Endothelial cell of umbilical vein (primary cell): ENCODE data around the gene MED27. TPM values are rescaled to one million over a fixed set of nuclear protein-coding genes. Genes with fewer than 3 reads are reported as not detected.

Experiments
- BruUV-seq: library from RNA; stranded (reverse); fragments of 400-500 nt; replicated peaks from 2 replicates; lab custom pipeline; 2021; lab: Mats Ljungman, UMichigan
- CTCF ChIA-PET: fragments of 300-600, 350-600 bp; sonication (Branson Sonifier 250); formaldehyde crosslinking; loops from one replicate; lab custom pipeline; 2021; ENCODE audit warnings: antibody characterized with exemption, inconsistent platforms; lab: Charles Lee
- POLR2A ChIA-PET: fragments of 300-600, 350-600 bp; sonication (Branson Sonifier 250); formaldehyde crosslinking; loops from one replicate; lab custom pipeline; 2021; ENCODE audit warnings: antibody characterized with exemption, inconsistent platforms; lab: Charles Lee
- DNase-seq: peaks from one replicate; pipeline ENCODE4 v3.0.0-alpha.2; 2011; ENCODE audit warnings: low read depth, low spot score
- FAIRE-seq: peaks from 2 replicates; lab custom pipeline; 2011; peaks lifted over from hg19 to GRCh38; lab: Jason Lieb, UNC
- H2AFZ ChIP-seq: 2 replicates; pipeline ENCODE4 v1.6.0; 2012; ENCODE audit warnings: low read depth, low read length, control low read depth, inconsistent platforms
- H3K27ac ChIP-seq: 2 replicates; pipeline ENCODE4 v1.5.1; 2011; ENCODE audit warnings: low read depth, mild to moderate bottlenecking, control low read depth, low read length, moderate library complexity; ENCODE audit not compliant: insufficient read depth
- H3K27me3 ChIP-seq, 2 experiments: 2 replicates each; pipeline versions ENCODE4 v1.6.0 to v1.6.1; 2011; ENCODE audit warnings: low read length in 2 of 2, mixed read lengths in 1 of 2; ENCODE audit not compliant: control insufficient read depth in 2 of 2, insufficient read depth in 2 of 2
- H3K36me3 ChIP-seq, 2 experiments: 2 replicates in 1 of 2; 3 replicates in 1 of 2; pipeline ENCODE4 v1.5.1; 2011; ENCODE audit warnings: low read length in 2 of 2, mild to moderate bottlenecking in 1 of 2, moderate library complexity in 1 of 2; ENCODE audit not compliant: control insufficient read depth in 2 of 2, insufficient read depth in 2 of 2; ENCODE audit errors: extremely low read depth in 1 of 2
- H3K4me1 ChIP-seq: 3 replicates; pipeline ENCODE4 v1.5.1; 2011; ENCODE audit warnings: mild to moderate bottlenecking, low read length; ENCODE audit not compliant: control insufficient read depth, insufficient read depth; ENCODE audit errors: extremely low read depth
- H3K4me2 ChIP-seq: 2 replicates; pipeline ENCODE4 v1.6.1; 2011; ENCODE audit warnings: low read length, control low read depth, mixed read lengths; ENCODE audit not compliant: insufficient read depth
- H3K4me3 ChIP-seq, 3 experiments: fragments of 200-600 bp in 1 of 3; sonication (generic), shearing (Covaris generic) in 1 of 3; replicated peaks in 1 of 3; 2 replicates each; pipeline ENCODE4 v1.5.1; 2011 to 2016; ENCODE audit warnings: control low read depth in 3 of 3, low read length in 3 of 3, mild to moderate bottlenecking in 2 of 3, inconsistent platforms in 1 of 3, low read depth in 1 of 3, moderate library complexity in 1 of 3; ENCODE audit not compliant: insufficient read depth in 1 of 3
- H3K79me2 ChIP-seq: 2 replicates; pipeline ENCODE4 v1.6.0; 2012; ENCODE audit warnings: low read length, inconsistent platforms; ENCODE audit not compliant: control insufficient read depth, insufficient read depth
- H3K9ac ChIP-seq: replicated peaks from 2 replicates; pipeline ENCODE3; 2011; ENCODE audit warnings: low read length, control low read depth; ENCODE audit not compliant: insufficient read depth; ENCODE audit errors: extremely low read depth
- H3K9me1 ChIP-seq: replicated peaks from 3 replicates; pipeline ENCODE4 v1.6.0; 2011; ENCODE audit warnings: mild to moderate bottlenecking, low read length; ENCODE audit not compliant: control insufficient read depth, insufficient read depth; ENCODE audit errors: extremely low read depth
- H3K9me3 ChIP-seq: replicated peaks from 2 replicates; pipeline ENCODE4 v1.5.1; 2012; ENCODE audit warnings: low read length, inconsistent platforms; ENCODE audit not compliant: control insufficient read depth, insufficient read depth
- H4K20me1 ChIP-seq: replicated peaks from 2 replicates; pipeline ENCODE3; 2011; ENCODE audit warnings: mild to moderate bottlenecking, low read length; ENCODE audit not compliant: control insufficient read depth, insufficient read depth; ENCODE audit errors: extremely low read depth
- EZH2 ChIP-seq: IDR thresholded peaks from 2 replicates; pipeline ENCODE4 v1.6.1; 2012; ENCODE audit warnings: borderline replicate concordance, low read depth, mild to moderate bottlenecking, moderate library complexity, low read length, inconsistent platforms; ENCODE audit not compliant: severe bottlenecking
- FOS ChIP-seq: IDR thresholded peaks from 2 replicates; pipeline ENCODE4 v1.6.1; 2011; ENCODE audit warnings: mild to moderate bottlenecking, low read length, moderate library complexity, borderline replicate concordance; ENCODE audit not compliant: insufficient read depth
- GATA2 ChIP-seq: IDR thresholded peaks from 2 replicates; pipeline ENCODE4 v1.7.0; 2011; ENCODE audit warnings: low read depth, mild to moderate bottlenecking, moderate library complexity, mixed read lengths, low read length; ENCODE audit not compliant: insufficient read length, insufficient read depth
- JUN ChIP-seq: IDR thresholded peaks from 2 replicates; pipeline ENCODE4 v1.6.1; 2011; ENCODE audit warnings: borderline replicate concordance, low read depth; ENCODE audit not compliant: insufficient read length, insufficient read depth
- MAX ChIP-seq: IDR thresholded peaks from 2 replicates; pipeline ENCODE4 v1.6.1; 2011; ENCODE audit not compliant: insufficient read depth, insufficient read length
- MYC ChIP-seq: IDR thresholded peaks from one replicate; pipeline ENCODE4 v1.6.1; 2011; ENCODE audit warnings: mild to moderate bottlenecking, low read depth, low read length
- POLR2A ChIP-seq: IDR thresholded peaks from 2 replicates; pipeline ENCODE4 v1.6.1; 2012; ENCODE audit warnings: low read depth, mild to moderate bottlenecking, control low read depth, low read length
- POLR2AphosphoS5 ChIP-seq: IDR thresholded peaks from 2 replicates; pipeline ENCODE4 v1.6.1; 2012; ENCODE audit warnings: low read depth, mild to moderate bottlenecking, control low read depth, low read length, moderate library complexity; ENCODE audit not compliant: insufficient read depth
- dilution Hi-C: fragments of 300-500 bp; cut with MboI; formaldehyde crosslinking; loops from one replicate; pipeline ENCODE4 v1.15.0; 2019; ENCODE audit warnings: low sequenced_read_pairs; ENCODE audit not compliant: extremely low pct_ligation_motif_present
- intact Hi-C: fragments of 100-400 bp; cut with micrococcal nuclease; formaldehyde crosslinking; loops from one replicate; pipeline ENCODE4 v1.10.0; 2022
- polyA plus RNA-seq, 4 experiments: library from polyadenylated mRNA; depleted of rRNA in 3 of 4; stranded (reverse) in 3 of 4; unstranded in 1 of 4; fragments of >200 nt; gene quantifications; 2 replicates each; pipeline versions ENCODE4 v1.2.1 to v1.2.3, GENCODE V29; 2011 to 2012; ENCODE audit warnings: missing spikeins in 1 of 4
- total RNA-seq: library from RNA; stranded (reverse); gene quantifications from 2 replicates; pipeline ENCODE4 v1.2.3, GENCODE V29; 2021
- TF ChIP-seq, protein P1 (sequence below), 2 donors: IDR thresholded peaks; 1 replicate in 1 of 2; 2 replicates in 1 of 2; pipeline ENCODE4 v1.5.1; 2011; ENCODE audit warnings: low read length in 2 of 2, mild to moderate bottlenecking in 2 of 2, moderate library complexity in 2 of 2, control low read depth in 1 of 2, inconsistent platforms in 1 of 2, low read depth in 1 of 2; ENCODE audit not compliant: insufficient read depth in 1 of 2; ENCODE audit errors: extremely low read depth in 1 of 2

MED27 gene
- total and polyA plus RNA-seq, 2 donors (not counting 3 experiments of a cell fraction or from before 2014, with no cell fraction given), result 27.9 to 47.8 TPM

DNA sequence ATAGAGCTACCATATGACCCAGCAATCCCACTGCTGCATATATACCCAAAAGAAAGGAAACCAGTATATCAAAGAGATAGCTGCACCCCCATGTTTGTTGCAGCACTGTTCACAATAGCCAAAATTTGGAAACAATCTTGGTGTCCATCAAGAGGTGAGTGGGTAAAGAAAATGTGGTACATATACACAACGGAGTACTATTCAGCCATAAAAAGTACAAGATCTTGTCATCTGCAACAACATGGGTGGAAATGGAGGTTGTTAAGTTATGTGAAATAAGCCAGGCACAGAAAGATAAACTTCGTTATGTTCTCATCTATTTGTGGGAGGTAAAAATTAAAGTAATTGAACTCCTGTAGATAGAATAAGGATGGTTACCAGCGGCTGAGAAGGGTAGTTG lies 145.0 kb downstream of the MED27 start:
- H3K27ac ChIP-seq, result no peak overlapping the region
- H3K9ac ChIP-seq, result no peak overlapping the region
- intact Hi-C loops, result no loop called here
- BruUV-seq, result no TSS peak
- TF ChIP-seq FOS (no peak), POLR2AphosphoS5 (no peak), EZH2 (no peak)
- TF ChIP-seq, protein P1, sequence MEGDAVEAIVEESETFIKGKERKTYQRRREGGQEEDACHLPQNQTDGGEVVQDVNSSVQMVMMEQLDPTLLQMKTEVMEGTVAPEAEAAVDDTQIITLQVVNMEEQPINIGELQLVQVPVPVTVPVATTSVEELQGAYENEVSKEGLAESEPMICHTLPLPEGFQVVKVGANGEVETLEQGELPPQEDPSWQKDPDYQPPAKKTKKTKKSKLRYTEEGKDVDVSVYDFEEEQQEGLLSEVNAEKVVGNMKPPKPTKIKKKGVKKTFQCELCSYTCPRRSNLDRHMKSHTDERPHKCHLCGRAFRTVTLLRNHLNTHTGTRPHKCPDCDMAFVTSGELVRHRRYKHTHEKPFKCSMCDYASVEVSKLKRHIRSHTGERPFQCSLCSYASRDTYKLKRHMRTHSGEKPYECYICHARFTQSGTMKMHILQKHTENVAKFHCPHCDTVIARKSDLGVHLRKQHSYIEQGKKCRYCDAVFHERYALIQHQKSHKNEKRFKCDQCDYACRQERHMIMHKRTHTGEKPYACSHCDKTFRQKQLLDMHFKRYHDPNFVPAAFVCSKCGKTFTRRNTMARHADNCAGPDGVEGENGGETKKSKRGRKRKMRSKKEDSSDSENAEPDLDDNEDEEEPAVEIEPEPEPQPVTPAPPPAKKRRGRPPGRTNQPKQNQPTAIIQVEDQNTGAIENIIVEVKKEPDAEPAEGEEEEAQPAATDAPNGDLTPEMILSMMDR (IDR thresholded peaks at IDR 0.05; ENCODE audit: extremely low read depth in 1 of 2, insufficient read depth in 1 of 2, low read depth in 1 of 2, low read length in 2 of 2), result no peak
- no peaks in the 10 kb centered on the region for H3K27me3 ChIP-seq
- FAIRE-seq (no peak), DNase-seq (no peak)
- H3K4me2 ChIP-seq, result no peak overlapping the region
- H3K79me2 ChIP-seq, result no peaks in the 10 kb centered on the region
- H2AFZ ChIP-seq, result no peak overlapping the region
- H3K4me3 ChIP-seq, result no peak overlapping the region
- no peaks in the 10 kb centered on the region for H3K4me1 ChIP-seq
- H3K36me3 ChIP-seq, result no peaks in the 10 kb centered on the region
- ChIA-PET POLR2A (no interaction called here), CTCF (no interaction called here)
- dilution Hi-C loops, result no loop called here
- H4K20me1 ChIP-seq, result peaks cover 2% of the 10 kb centered on the region
- no peaks in the 10 kb centered on the region for H3K9me3 ChIP-seq
- H3K9me1 ChIP-seq, result no peaks in the 10 kb centered on the region

- Histone ChIP-seq H3K27ac (no peak overlapping the region), H3K27me3 (no peaks in the 10 kb centered on the region), H3K9ac (no peak overlapping the region), H3K79me2 (no peaks in the 10 kb centered on the region), H3K4me2 (no peak overlapping the region), H3K4me1 (no peaks in the 10 kb centered on the region), H4K20me1 (no peaks in the 10 kb centered on the region), H2AFZ (no peak overlapping the region), H3K9me3 (no peaks in the 10 kb centered on the region), H3K9me1 (no peaks in the 10 kb centered on the region), H3K4me3 (no peak overlapping the region), H3K36me3 (peaks cover 0 to 2% of the 10 kb centered on the region in 2 experiments)
- POLR2A ChIA-PET, result no interaction called here
- CTCF ChIA-PET, result interaction anchor here (2.3 kb wide), 1 partner anchor 243 kb away, joined by 6 read pairs; no protein-coding TSS in a partner anchor
- DNase-seq (no peak), FAIRE-seq (no peak)
- dilution Hi-C loops (no loop called here), intact Hi-C loops (no loop called here)
- TF ChIP-seq MYC, result no peak
- no peak for TF ChIP-seq FOS
- no peak for TF ChIP-seq MAX
- TF ChIP-seq EZH2, result no peak
- TF ChIP-seq, protein P1 (IDR thresholded peaks at IDR 0.05; ENCODE audit: extremely low read depth in 1 of 2, insufficient read depth in 1 of 2, low read depth in 1 of 2, low read length in 2 of 2), result no peak
- no peak for TF ChIP-seq POLR2A
- no peak for TF ChIP-seq POLR2AphosphoS5
- TF ChIP-seq GATA2, result no peak
- TF ChIP-seq JUN, result no peak
- BruUV-seq, result no TSS peak
Observed at GRCh38 chr9:131927091-131927490, 152.6 kb downstream of the MED27 start.
